HG03045 (cell line): ENCODE measurements around the gene MAP3K7.

Source experiments
- ATAC-seq: cut with Tn5 transposase; IDR thresholded peaks from one replicate; pipeline ENCODE4 v1.9.1; 2021; ENCODE audit warnings: mild to moderate bottlenecking, moderate library complexity; ENCODE audit not compliant: unreplicated experiment

Gene MAP3K7

GRCh38 chr6:90586836-90587638, at the start of gene MAP3K7:
MAP3K7 (minus strand) TSS chr6:90587072; CDS start chr6:90586883, 189 bp downstream.
- peak; percentile 87 for ATAC-seq

GRCh38 chr6:90631046-90631445, 44.2 kb upstream of the MAP3K7 start:
- no peak for ATAC-seq

GRCh38 chr6:90621581-90621980, 34.7 kb upstream of the MAP3K7 start:
- no peak for ATAC-seq

GRCh38 chr6:90619221-90619620, 32.3 kb upstream of the MAP3K7 start:
- no peak for ATAC-seq

GRCh38 chr6:90612313-90612680, 25.4 kb upstream of the MAP3K7 start:
- ATAC-seq, result no peak

GRCh38 chr6:90611543-90612312, 24.9 kb upstream of the MAP3K7 start:
- ATAC-seq, result no peak

- peak; percentile 48 for ATAC-seq
Observed at GRCh38 chr6:90610751-90611542, 24.1 kb upstream of the MAP3K7 start.

GRCh38 chr6:90610301-90610750, 23.5 kb upstream of the MAP3K7 start:
- ATAC-seq, result no peak

GRCh38 chr6:90605749-90606340, 19.0 kb upstream of the MAP3K7 start:
- no peak for ATAC-seq

GRCh38 chr6:90604546-90604945, 17.7 kb upstream of the MAP3K7 start:
- ATAC-seq, result no peak

- no peak for ATAC-seq
Observed at GRCh38 chr6:90599151-90599550, 12.3 kb upstream of the MAP3K7 start.

- ATAC-seq, result no peak
Observed at GRCh38 chr6:90598192-90598951, 11.5 kb upstream of the MAP3K7 start.

GRCh38 chr6:90596967-90597539, 10.2 kb upstream of the MAP3K7 start:
- ATAC-seq, result no peak

- no peak for ATAC-seq
Observed at GRCh38 chr6:90595854-90596253, 9.0 kb upstream of the MAP3K7 start.

- peak; percentile 34 for ATAC-seq
Observed at GRCh38 chr6:90586546-90586835, 381 bp downstream of the MAP3K7 start.

GRCh38 chr6:90584636-90585255, 2.1 kb downstream of the MAP3K7 start:
- no peak for ATAC-seq

GRCh38 chr6:90583836-90584481, 2.9 kb downstream of the MAP3K7 start:
- no peak for ATAC-seq

- no peak for ATAC-seq
Observed at GRCh38 chr6:90583179-90583835, 3.6 kb downstream of the MAP3K7 start.

- no peak for ATAC-seq
Observed at GRCh38 chr6:90581146-90581545, 5.7 kb downstream of the MAP3K7 start.
